Hematopoietic multipotent progenitor cell treated with erythropoietin and hydrocortisone succinate and interleukin-3 and kit ligand, for 8 days (in vitro differentiated cells): ENCODE results near the gene NIPSNAP2.

Source experiments
- DNase-seq: peaks from one replicate; pipeline ENCODE4 v3.0.0-alpha.2; 2015

Gene NIPSNAP2

GRCh38 chr7:56048763-56049162 is 84.4 kb downstream of the NIPSNAP2 start:
- DNase-seq = peak; percentile 42
